Stimulated activated CD8-positive, alpha-beta memory T cell treated with anti-CD3 and anti-CD28 coated beads, Interleukin-7, amount 100 ng/mL, for 24 hours (primary cell): ENCODE results near the gene SUPT20HL1.

Experiments
- DNase-seq: peaks from one replicate; pipeline ENCODE4 v3.0.0-alpha.2; 2020; ENCODE audit warnings: low read depth

Gene SUPT20HL1

DNA sequence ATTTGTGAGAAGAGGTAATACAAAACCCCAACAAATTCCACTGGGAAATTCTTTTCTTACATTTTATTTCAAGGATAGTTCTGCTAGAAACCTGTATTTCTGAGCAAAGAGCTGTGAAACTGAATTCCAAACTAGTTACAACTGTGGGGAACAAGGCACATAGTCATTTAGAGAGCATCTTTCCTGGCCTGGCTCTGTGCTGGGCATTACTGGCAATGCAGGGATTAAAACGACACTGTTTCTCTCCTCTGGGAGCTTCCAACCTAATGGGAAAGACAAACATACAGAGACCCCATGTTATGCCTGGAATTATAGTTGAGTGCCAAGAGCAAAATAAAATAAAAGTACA lies 36.5 kb downstream of the SUPT20HL1 start:
- DNase-seq: no peak

DNA sequence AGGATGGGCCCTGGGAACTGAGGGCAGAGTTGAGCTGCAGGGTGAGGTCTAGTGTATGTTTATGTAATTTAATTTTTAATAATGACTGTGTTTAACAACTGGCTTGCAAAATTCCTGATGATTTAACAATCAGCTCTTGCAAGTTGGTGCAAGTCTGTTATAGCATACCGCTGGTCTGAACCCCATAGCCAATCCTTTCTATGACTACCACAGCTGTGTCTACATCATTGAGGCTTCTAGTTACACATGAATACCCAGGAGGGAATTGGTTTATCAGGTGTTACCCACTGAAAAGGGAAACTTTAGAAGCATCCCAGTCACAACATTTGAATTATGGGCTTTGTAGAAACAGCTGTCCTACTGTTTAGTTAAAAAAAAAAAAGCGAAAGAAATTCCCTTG lies 38.3 kb downstream of the SUPT20HL1 start:
- no peak for DNase-seq

GRCh38 chrX:24399550-24399949 lies 39.1 kb downstream of the SUPT20HL1 start:
- DNase-seq: no peak

DNA sequence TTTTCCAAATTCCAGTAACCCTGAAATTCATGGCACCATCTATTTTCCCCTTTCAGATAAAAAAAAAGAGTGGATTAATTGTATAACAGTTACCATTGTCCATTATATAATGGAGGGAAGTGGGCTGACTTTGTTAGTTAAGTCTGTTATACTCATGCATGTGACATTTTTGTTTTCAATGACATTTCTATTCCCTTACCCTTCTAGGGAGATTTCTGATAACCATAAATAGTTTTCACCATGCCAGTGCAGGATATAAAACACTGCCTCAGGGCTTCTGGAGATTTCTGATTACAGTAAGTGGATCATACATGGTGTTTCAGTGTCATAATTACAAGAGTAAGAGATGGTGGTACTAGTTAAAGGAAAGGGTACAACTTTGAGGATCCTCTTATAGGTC lies 45.5 kb downstream of the SUPT20HL1 start:
- DNase-seq: no peak
